Ishikawa (cell line): ENCODE data around the gene DLX2.

Experiments used
- CEBPB ChIP-seq: IDR thresholded peaks from 2 replicates; pipeline ENCODE4 v1.6.1; 2012
- EGR1 ChIP-seq: IDR thresholded peaks from 2 replicates; pipeline ENCODE4 v1.6.1; 2012
- EP300 ChIP-seq: IDR thresholded peaks from 2 replicates; pipeline ENCODE4 v1.6.1; 2012; ENCODE audit warnings: borderline replicate concordance
- FOXM1 ChIP-seq: IDR thresholded peaks from 2 replicates; pipeline ENCODE4 v1.6.1; 2012; ENCODE audit warnings: low read depth, borderline replicate concordance
- MAX ChIP-seq: IDR thresholded peaks from 2 replicates; pipeline ENCODE4 v1.6.1; 2012
- NFIC ChIP-seq: IDR thresholded peaks from 2 replicates; pipeline ENCODE4 v1.6.1; 2012
- RAD21 ChIP-seq: IDR thresholded peaks from 2 replicates; pipeline ENCODE4 v1.6.1; 2012; ENCODE audit warnings: low read depth
- REST ChIP-seq: IDR thresholded peaks from 2 replicates; pipeline ENCODE4 v1.6.1; 2012; ENCODE audit warnings: low read depth, mild to moderate bottlenecking
- TAF1 ChIP-seq: IDR thresholded peaks from 2 replicates; pipeline ENCODE4 v1.6.1; 2012; ENCODE audit warnings: low read depth, mild to moderate bottlenecking
- YY1 ChIP-seq: IDR thresholded peaks from 2 replicates; pipeline ENCODE4 v1.6.1; 2012; ENCODE audit warnings: low read depth

- TF ChIP-seq CEBPB (no peak), REST (no peak), TAF1 (no peak), EP300 (no peak), RAD21 (no peak), EGR1 (no peak), YY1 (no peak), FOXM1 (no peak), MAX (no peak), NFIC (no peak)
These were observed 14.3 kb downstream of the DLX2 start for GRCh38 chr2:172088245-172089004.
